ENCODE measurements around the gene FILIP1L.

The FILIP1L gene

DNA sequence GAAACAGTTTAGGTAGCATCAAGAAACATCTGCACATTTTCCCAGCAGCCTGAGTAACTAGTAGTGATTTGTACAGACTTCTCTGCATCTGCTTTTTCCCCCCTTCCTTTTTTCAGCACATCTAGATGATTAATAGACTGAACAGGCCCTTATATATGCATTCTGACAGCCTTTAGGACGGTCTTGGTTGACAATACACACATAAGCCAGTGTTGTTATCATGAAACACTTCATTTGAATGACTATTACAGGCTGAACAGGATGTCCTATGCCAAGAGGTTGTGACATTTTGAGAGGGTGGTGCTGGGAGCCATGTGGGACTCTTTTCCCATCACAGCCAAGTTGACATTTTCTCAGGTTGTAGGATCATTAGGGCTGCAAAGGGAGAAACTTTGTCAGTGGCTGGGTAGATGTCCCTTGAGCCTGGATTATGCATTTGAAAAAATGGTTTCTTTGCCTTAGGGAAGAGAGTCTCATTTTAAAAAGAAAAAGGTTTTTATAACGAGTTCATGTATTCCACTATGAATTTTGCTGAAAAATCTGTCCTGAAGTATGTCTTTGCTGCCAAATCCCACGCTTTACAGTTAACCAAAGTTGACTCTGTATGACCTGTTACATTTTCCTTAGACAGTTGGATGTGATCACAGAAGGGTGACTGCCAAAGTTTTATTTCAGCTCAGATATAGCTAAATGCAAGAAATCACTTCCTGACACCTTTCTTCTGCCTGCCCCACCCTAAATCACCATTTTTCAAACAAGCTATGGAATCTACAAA is 73.7 kb downstream of the FILIP1L start:
- no peak for DNase-seq (ENCODE audit: low spot score)
- TF ChIP-seq, protein P1, sequence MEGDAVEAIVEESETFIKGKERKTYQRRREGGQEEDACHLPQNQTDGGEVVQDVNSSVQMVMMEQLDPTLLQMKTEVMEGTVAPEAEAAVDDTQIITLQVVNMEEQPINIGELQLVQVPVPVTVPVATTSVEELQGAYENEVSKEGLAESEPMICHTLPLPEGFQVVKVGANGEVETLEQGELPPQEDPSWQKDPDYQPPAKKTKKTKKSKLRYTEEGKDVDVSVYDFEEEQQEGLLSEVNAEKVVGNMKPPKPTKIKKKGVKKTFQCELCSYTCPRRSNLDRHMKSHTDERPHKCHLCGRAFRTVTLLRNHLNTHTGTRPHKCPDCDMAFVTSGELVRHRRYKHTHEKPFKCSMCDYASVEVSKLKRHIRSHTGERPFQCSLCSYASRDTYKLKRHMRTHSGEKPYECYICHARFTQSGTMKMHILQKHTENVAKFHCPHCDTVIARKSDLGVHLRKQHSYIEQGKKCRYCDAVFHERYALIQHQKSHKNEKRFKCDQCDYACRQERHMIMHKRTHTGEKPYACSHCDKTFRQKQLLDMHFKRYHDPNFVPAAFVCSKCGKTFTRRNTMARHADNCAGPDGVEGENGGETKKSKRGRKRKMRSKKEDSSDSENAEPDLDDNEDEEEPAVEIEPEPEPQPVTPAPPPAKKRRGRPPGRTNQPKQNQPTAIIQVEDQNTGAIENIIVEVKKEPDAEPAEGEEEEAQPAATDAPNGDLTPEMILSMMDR (IDR thresholded peaks at IDR 0.05; ENCODE audit: extremely low read depth, missing control alignments): no peak

DNA sequence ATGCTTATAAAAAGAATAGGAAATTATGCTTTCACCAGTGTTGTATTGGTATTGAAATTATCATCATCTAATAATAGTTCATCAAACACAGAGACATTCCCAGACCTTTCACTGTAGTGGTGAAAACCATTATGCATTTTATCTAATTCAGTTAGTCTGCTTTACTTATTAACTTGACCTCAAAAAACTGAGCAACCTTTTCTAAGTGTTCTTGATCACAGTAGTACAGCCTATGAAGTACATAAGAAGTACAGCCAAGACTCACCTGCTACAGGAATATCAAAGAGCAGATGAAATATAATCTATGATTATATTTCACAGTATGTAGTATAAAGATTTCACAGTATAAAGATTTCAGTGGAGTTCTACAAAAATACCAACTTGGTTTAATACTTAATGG is 75.2 kb downstream of the FILIP1L start:
- no peak for DNase-seq (ENCODE audit: low spot score)
- TF ChIP-seq, protein P1 (IDR thresholded peaks at IDR 0.05; ENCODE audit: extremely low read depth, missing control alignments): no peak

DNA sequence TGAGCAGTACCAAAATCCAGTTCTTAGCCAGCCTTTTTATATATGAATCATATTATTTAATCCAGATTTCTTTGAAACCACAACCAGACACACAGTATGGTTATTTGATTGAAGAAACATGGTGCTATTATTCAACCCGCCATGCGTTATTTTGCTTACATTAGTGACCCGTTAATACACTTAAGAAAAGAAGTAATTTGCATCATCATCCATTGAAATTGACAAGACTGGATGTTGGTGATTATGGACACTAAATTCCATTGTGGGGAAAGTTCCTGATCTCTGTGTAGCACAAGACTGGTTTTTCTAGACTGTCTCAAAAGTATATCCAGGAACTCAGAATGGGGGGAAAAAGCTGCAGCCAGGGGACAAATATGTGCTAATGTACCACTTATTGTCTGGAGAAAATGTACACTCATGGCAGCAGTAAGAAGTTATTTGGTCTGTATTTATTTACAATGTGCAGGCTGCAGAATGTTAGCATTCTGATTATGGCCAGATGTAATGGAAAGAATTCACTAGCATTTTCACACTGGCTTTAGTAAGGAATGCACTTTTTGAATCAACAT is 80.3 kb downstream of the FILIP1L start:
- DNase-seq (ENCODE audit: low spot score): no peak
- TF ChIP-seq, protein P1 (IDR thresholded peaks at IDR 0.05; ENCODE audit: extremely low read depth, missing control alignments): no peak

DNA sequence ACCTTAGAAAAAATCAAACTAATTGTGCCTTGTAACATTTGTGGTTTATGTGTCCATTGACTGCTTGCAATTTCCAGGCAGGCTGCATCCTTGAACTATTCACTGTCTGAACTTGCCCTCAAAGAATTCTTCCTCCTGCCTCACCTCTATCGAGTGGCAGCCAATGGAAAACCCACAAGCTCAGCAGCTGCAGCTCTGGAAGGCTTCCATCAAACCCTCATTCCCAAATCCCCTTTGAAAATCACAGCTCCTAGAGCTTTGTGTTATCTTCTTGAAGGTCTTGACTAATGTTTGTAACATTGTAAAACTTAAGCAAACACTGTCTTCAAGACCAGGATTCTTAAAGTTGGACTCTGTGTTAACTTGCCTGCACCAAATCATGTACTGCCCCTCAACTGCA is 81.1 kb downstream of the FILIP1L start:
- TF ChIP-seq, protein P1 (IDR thresholded peaks at IDR 0.05; ENCODE audit: extremely low read depth, missing control alignments): no peak
- no peak for DNase-seq (ENCODE audit: low spot score)

DNA sequence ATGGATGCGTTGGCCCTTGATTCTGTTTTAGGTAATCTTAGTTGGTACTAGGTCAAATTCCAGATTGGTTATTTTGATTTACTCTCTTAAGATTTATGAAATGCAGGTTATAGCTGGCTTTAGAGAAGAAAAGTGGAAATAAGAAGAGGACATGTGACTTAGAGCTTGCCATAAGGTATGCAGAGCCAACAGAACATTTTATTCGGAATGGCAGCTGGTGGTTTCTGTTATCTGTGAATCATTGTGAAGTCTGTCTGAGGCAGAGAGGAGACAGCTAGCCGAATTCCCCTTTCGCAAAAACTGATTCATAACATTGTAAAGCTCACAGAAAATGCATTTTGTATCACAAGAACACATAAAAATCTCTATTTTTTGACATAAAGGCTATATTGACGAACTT is 82.1 kb downstream of the FILIP1L start:
- TF ChIP-seq, protein P1 (IDR thresholded peaks at IDR 0.05; ENCODE audit: extremely low read depth, missing control alignments): no peak
- no peak for DNase-seq (ENCODE audit: low spot score)

DNA sequence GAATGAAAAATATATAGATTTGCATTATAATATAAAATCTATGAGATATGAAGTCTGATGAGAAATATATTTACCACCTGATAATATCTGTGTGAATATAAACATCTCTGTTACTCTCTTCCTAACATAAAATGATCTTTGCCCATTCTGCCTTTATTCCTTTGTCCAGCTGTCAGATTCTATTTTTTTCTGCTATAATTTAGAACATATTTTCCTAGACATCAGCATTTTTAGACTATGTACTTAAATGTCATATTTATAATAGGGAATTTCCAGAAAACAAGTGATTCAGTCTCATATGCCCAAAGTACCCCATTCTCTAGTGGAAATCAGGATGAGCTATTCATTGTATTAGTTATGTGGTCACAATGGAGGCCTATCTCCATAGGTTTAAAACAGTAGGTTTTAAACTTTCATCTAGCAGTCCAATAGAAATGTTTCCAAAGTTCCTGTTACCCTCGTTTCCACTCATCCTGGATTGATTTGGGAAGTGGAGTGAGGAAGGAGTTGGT is 83.3 kb downstream of the FILIP1L start:
- no peak for DNase-seq (ENCODE audit: low spot score)
- TF ChIP-seq, protein P1 (IDR thresholded peaks at IDR 0.05; ENCODE audit: extremely low read depth, missing control alignments): no peak

DNA sequence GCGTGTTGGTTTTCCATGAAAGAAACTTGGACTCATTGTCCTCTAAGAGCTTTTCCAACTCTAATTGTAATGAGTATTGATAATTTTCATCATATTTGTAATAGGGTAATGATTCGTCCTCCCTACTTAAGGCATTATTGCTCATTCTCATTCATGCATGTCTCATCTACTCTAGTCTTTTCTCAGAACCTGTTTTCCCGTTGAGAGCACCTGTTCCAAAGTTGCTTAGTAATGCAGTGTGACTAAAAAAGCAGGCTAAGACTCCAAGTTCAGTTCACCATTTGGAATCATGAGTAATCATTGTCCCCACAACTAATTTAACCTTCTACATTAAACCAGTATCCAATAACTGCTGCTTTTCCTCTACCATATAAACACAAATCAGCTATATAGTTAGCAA is 84.0 kb downstream of the FILIP1L start:
- TF ChIP-seq, protein P1 (IDR thresholded peaks at IDR 0.05; ENCODE audit: extremely low read depth, missing control alignments): no peak
- DNase-seq (ENCODE audit: low spot score): no peak
